Gastroesophageal sphincter (tissue), 4 donors: Measurements from ENCODE around the gene KRTAP4-5. TPM values are rescaled to one million over a fixed set of nuclear protein-coding genes. Genes with fewer than 3 reads are reported as not detected.
"Not testable (repeated sequence)": the region's sequence is repeated elsewhere in the genome, so short reads cannot be mapped to it uniquely, and the experiment has no call there.

ENCODE experiments used
- ATAC-seq: fragments of 150-250 bp; one replicate; pipeline ENCODE4 v1.9.1; 2016; ENCODE audit warnings: mild to moderate bottlenecking, moderate library complexity
- H3K27ac ChIP-seq, 4 donors: fragments of 200-600 bp; sonication (generic) in 3 of 4; 1 replicate in 3 of 4; 2 replicates in 1 of 4; pipeline ENCODE4 v1.5.1; 2016 to 2019
- H3K27me3 ChIP-seq: fragments of 200-600 bp; sonication (generic); one replicate; pipeline ENCODE4 v1.5.1; 2019
- H3K36me3 ChIP-seq, 2 donors: fragments of 200-600 bp; sonication (generic); one replicate each; pipeline ENCODE4 v1.5.1; 2019; ENCODE audit warnings: control low read depth in 1 of 2
- H3K4me1 ChIP-seq, 3 donors: fragments of 200-600 bp; sonication (generic); 1 replicate in 2 of 3; 2 replicates in 1 of 3; pipeline ENCODE4 v1.5.1; 2016 to 2019; ENCODE audit warnings: control low read depth in 2 of 3
- H3K4me3 ChIP-seq, 2 donors: fragments of 200-600 bp; sonication (generic); one replicate each; pipeline ENCODE4 v1.5.1; 2019; ENCODE audit warnings: mild to moderate bottlenecking in 1 of 2, moderate library complexity in 1 of 2
- H3K9me3 ChIP-seq, 3 donors: fragments of 200-600 bp; sonication (generic); one replicate each; pipeline ENCODE4 v1.5.1; 2017 to 2019; ENCODE audit warnings: control low read depth in 2 of 3
- EP300 ChIP-seq: sonication (generic); formaldehyde crosslinking; IDR thresholded peaks from one replicate; pipeline ENCODE4 v1.6.1; 2017; ENCODE audit warnings: antibody characterized with exemption, mild to moderate bottlenecking
- POLR2A ChIP-seq, 2 donors: fragments of 450-650 bp; IDR thresholded peaks; one replicate each; pipeline ENCODE4 v1.6.1; 2017; ENCODE audit warnings: antibody characterized with exemption in 2 of 2, mild to moderate bottlenecking in 2 of 2, moderate library complexity in 1 of 2
- POLR2AphosphoS5 ChIP-seq: sonication (generic); formaldehyde crosslinking; IDR thresholded peaks from one replicate; pipeline ENCODE4 v1.6.1; 2017; ENCODE audit warnings: antibody characterized with exemption
- WGBS, 2 donors: methylation state at CpG; one replicate each; pipeline ENCODE4 v1.1.5; 2018; ENCODE audit warnings: low coverage in 1 of 2; 5-methylcytosine and 5-hydroxymethylcytosine counted together
- small RNA-seq, 4 donors: library from RNA; depleted of rRNA; stranded (forward); fragments of <200 nt; gene quantifications; one replicate each; pipeline ENCODE3, GENCODE V24; 2016
- total RNA-seq, 4 donors: library from RNA; depleted of rRNA; stranded (reverse); fragments of >200 nt; gene quantifications; one replicate each; pipeline ENCODE4 v1.1.0, GENCODE V29; 2016
- TF ChIP-seq, protein P1 (sequence below), 4 experiments: fragments of 200-600 bp in 2 of 4; fragments of 450-650 bp in 2 of 4; sonication (generic) in 1 of 4; IDR thresholded peaks; one replicate each; pipeline ENCODE4 v1.5.1; 2017 to 2019; ENCODE audit warnings: antibody characterized with exemption in 4 of 4, mild to moderate bottlenecking in 2 of 4, moderate library complexity in 2 of 4

KRTAP4-5 gene
- total RNA-seq, 4 donors from 2014 or later = not detected

GRCh38 chr17:41103896-41104295 lies 45.7 kb downstream of the KRTAP4-5 start:
- Histone ChIP-seq H3K27me3 (peaks cover 38% of the 10 kb centered on the region), H3K9me3 (no peaks in the 10 kb centered on the region), H3K27ac (no peak overlapping the region), H3K4me1 (no peaks in the 10 kb centered on the region), H3K4me3 (no peak overlapping the region), H3K36me3 (no peaks in the 10 kb centered on the region)
- TF ChIP-seq, protein P1, sequence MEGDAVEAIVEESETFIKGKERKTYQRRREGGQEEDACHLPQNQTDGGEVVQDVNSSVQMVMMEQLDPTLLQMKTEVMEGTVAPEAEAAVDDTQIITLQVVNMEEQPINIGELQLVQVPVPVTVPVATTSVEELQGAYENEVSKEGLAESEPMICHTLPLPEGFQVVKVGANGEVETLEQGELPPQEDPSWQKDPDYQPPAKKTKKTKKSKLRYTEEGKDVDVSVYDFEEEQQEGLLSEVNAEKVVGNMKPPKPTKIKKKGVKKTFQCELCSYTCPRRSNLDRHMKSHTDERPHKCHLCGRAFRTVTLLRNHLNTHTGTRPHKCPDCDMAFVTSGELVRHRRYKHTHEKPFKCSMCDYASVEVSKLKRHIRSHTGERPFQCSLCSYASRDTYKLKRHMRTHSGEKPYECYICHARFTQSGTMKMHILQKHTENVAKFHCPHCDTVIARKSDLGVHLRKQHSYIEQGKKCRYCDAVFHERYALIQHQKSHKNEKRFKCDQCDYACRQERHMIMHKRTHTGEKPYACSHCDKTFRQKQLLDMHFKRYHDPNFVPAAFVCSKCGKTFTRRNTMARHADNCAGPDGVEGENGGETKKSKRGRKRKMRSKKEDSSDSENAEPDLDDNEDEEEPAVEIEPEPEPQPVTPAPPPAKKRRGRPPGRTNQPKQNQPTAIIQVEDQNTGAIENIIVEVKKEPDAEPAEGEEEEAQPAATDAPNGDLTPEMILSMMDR (IDR thresholded peaks at IDR 0.05) = no peak
- no peak for TF ChIP-seq POLR2AphosphoS5
- TF ChIP-seq EP300 = no peak
- TF ChIP-seq POLR2A (IDR thresholded peaks at IDR 0.05) = no peak
- 80 to 81% methylated on average over 1 of the region's 1 CpG for WGBS, 2 donors
- ATAC-seq = no peak

- Histone ChIP-seq H3K36me3 (no peaks in the 10 kb centered on the region), H3K27ac (no peak within 1 kb of the TSS), H3K4me3 (no peak within 1 kb of the TSS), H3K4me1 (no peaks in the 10 kb centered on the region), H3K9me3 (no peaks in the 10 kb centered on the region), H3K27me3 (peaks cover 32% of the 10 kb centered on the region)
- ATAC-seq = no peak
- no peak for TF ChIP-seq EP300
- TF ChIP-seq POLR2AphosphoS5 = no peak
- TF ChIP-seq, protein P1 (IDR thresholded peaks at IDR 0.05) = no peak
- TF ChIP-seq POLR2A (IDR thresholded peaks at IDR 0.05) = no peak
- 18 to 47% methylated on average over 5 of the region's 10 CpGs for WGBS, 2 donors
Measured at GRCh38 chr17:41101586-41102259, 47.9 kb downstream of the KRTAP4-5 start, which contains the start of gene KRTAP4-16. Gene KRTAP4-16, minus strand, starts transcription at chr17:41102209. Its CDS starts 0 bp downstream, at chr17:41102209.

GRCh38 chr17:41099682-41100480 lies 49.7 kb downstream of the KRTAP4-5 start:
- not testable (repeated sequence) for ATAC-seq, H3K9me3 ChIP-seq, H3K4me3 ChIP-seq, H3K4me1 ChIP-seq, H3K27ac ChIP-seq, H3K36me3 ChIP-seq
- H3K27me3 ChIP-seq = peaks cover 26% of the 10 kb centered on the region
- WGBS, 2 donors = 47 to 48% methylated on average over 6 to 7 of the region's 7 CpGs

Small RNAs within 50 kb of the gene (small RNA-seq; reads per million reads assigned to genes)
- gene KRTAP4-17P = 0 reads per million in 4 donors

Other genes with a start within 250 kb of the KRTAP4-5 start
- gene KRT23, start 212.2 kb downstream of the KRTAP4-5 start, total RNA-seq = 1 to 10 TPM in 1 of 4 donors, not detected in 3; 6.1 TPM
- not detected for gene KRT39, start 182.9 kb downstream of the KRTAP4-5 start, total RNA-seq
- gene KRT40, start 165.5 kb downstream of the KRTAP4-5 start, total RNA-seq = not detected
- gene KRTAP3-3, start 155.7 kb downstream of the KRTAP4-5 start, total RNA-seq = not detected
- gene KRTAP3-2, start 149.9 kb downstream of the KRTAP4-5 start, total RNA-seq = not detected
- not detected for gene KRTAP3-1, start 140.7 kb downstream of the KRTAP4-5 start, total RNA-seq
- not detected for gene KRTAP1-5, start 122.6 kb downstream of the KRTAP4-5 start, total RNA-seq
- gene KRTAP1-4, start 119.6 kb downstream of the KRTAP4-5 start, total RNA-seq = not detected
- gene KRTAP1-3, start 115.0 kb downstream of the KRTAP4-5 start, total RNA-seq = not detected
- gene KRTAP1-1, start 108.4 kb downstream of the KRTAP4-5 start, total RNA-seq = not detected
- not detected for gene KRTAP2-1, start 102.5 kb downstream of the KRTAP4-5 start, total RNA-seq
- not detected for gene KRTAP2-2, start 94.6 kb downstream of the KRTAP4-5 start, total RNA-seq
- not detected for gene KRTAP2-3, start 89.7 kb downstream of the KRTAP4-5 start, total RNA-seq
- not detected for gene KRTAP2-4, start 83.9 kb downstream of the KRTAP4-5 start, total RNA-seq
- gene KRTAP4-7, start 65.7 kb downstream of the KRTAP4-5 start, total RNA-seq = not detected
- gene KRTAP4-8, start 51.7 kb downstream of the KRTAP4-5 start, total RNA-seq = not detected
- gene KRTAP4-16, start 47.6 kb downstream of the KRTAP4-5 start, total RNA-seq = not detected
- gene KRTAP4-9, start 44.4 kb downstream of the KRTAP4-5 start, total RNA-seq = not detected
- not detected for gene KRTAP4-11, start 31.5 kb downstream of the KRTAP4-5 start, total RNA-seq
- not detected for gene KRTAP4-12, start 25.6 kb downstream of the KRTAP4-5 start, total RNA-seq
- gene KRTAP4-6, start 9.3 kb downstream of the KRTAP4-5 start, total RNA-seq = not detected
- not detected for gene KRTAP4-4, start 10.9 kb upstream of the KRTAP4-5 start, total RNA-seq
- gene KRTAP4-3, start 18.4 kb upstream of the KRTAP4-5 start, total RNA-seq = not detected
- gene KRTAP4-2, start 28.4 kb upstream of the KRTAP4-5 start, total RNA-seq = not detected
- not detected for gene KRTAP4-1, start 35.1 kb upstream of the KRTAP4-5 start, total RNA-seq
- gene KRTAP9-1, start 40.1 kb upstream of the KRTAP4-5 start, total RNA-seq = not detected
- not detected for gene KRTAP9-2, start 76.8 kb upstream of the KRTAP4-5 start, total RNA-seq
- gene KRTAP9-3, start 82.6 kb upstream of the KRTAP4-5 start, total RNA-seq = not detected
- not detected for gene KRTAP9-8, start 88.2 kb upstream of the KRTAP4-5 start, total RNA-seq
- gene KRTAP9-4, start 99.9 kb upstream of the KRTAP4-5 start, total RNA-seq = not detected
- gene KRTAP9-9, start 105.6 kb upstream of the KRTAP4-5 start, total RNA-seq = not detected
- gene KRTAP9-6, start 115.6 kb upstream of the KRTAP4-5 start, total RNA-seq = not detected
- under 1 TPM in 1 of 4 donors, not detected in 3; 0.66 TPM for gene KRTAP9-7, start 125.9 kb upstream of the KRTAP4-5 start, total RNA-seq
- gene KRTAP29-1, start 153.0 kb upstream of the KRTAP4-5 start, total RNA-seq = not detected
- gene KRTAP16-1, start 159.5 kb upstream of the KRTAP4-5 start, total RNA-seq = not detected
- gene KRTAP17-1, start 165.9 kb upstream of the KRTAP4-5 start, total RNA-seq = not detected
- not detected for gene KRT33A, start 201.0 kb upstream of the KRTAP4-5 start, total RNA-seq
- gene KRT33B, start 220.0 kb upstream of the KRTAP4-5 start, total RNA-seq = not detected
- under 1 TPM in 1 of 4 donors, not detected in 3; 0.27 TPM for gene KRT34, start 232.5 kb upstream of the KRTAP4-5 start, total RNA-seq
- not detected for gene KRT31, start 247.8 kb upstream of the KRTAP4-5 start, total RNA-seq